T-helper 2 cell treated with Interferon-gamma antibody and Interleukin-4, amounts not matched to agents 5 μg/mL and 100 μg/mL, for 36 hours (primary cell): ENCODE data around the gene SLX4IP.
A peak's percentile ranks its signal among the peaks of the same experiment; 100 is the strongest.

Experiments used
- DNase-seq: peaks from one replicate; pipeline ENCODE4 v3.0.0; 2021; ENCODE audit warnings: low spot score
- H3K27ac Mint-ChIP-seq: one replicate; pipeline ENCODE4 v1.8.0; 2021; ENCODE audit warnings: mild to moderate bottlenecking, mixed read lengths
- H3K27me3 Mint-ChIP-seq: one replicate; pipeline ENCODE4 v1.8.0; 2021; ENCODE audit warnings: low read depth, mixed read lengths
- H3K36me3 Mint-ChIP-seq: one replicate; pipeline ENCODE4 v1.8.0; 2021; ENCODE audit warnings: low read depth, mixed read lengths
- H3K4me1 Mint-ChIP-seq: one replicate; pipeline ENCODE4 v1.8.0; 2021; ENCODE audit warnings: low read depth, mixed read lengths
- H3K4me3 Mint-ChIP-seq: one replicate; pipeline ENCODE4 v1.8.0; 2022; ENCODE audit warnings: mild to moderate bottlenecking, moderate library complexity, mixed read lengths
- H3K9me3 Mint-ChIP-seq: one replicate; pipeline ENCODE4 v1.8.0; 2021; ENCODE audit warnings: mixed read lengths

SLX4IP gene

GRCh38 chr20:10538768-10539167 is 103.7 kb downstream of the SLX4IP start:
- DNase-seq, result no peak
- no peak overlapping the region for H3K27ac Mint-ChIP-seq
- no peaks in the 10 kb centered on the region for H3K9me3 Mint-ChIP-seq
- no peaks in the 10 kb centered on the region for H3K27me3 Mint-ChIP-seq
- peaks cover 12% of the 10 kb centered on the region for H3K4me1 Mint-ChIP-seq
- peaks cover 2% of the 10 kb centered on the region for H3K36me3 Mint-ChIP-seq
- H3K4me3 Mint-ChIP-seq, result no peak overlapping the region

- Mint-ChIP-seq H3K36me3 (no peaks in the 10 kb centered on the region), H3K4me3 (no peak overlapping the region), H3K4me1 (peaks cover 12% of the 10 kb centered on the region), H3K27me3 (no peaks in the 10 kb centered on the region), H3K27ac (no peak overlapping the region), H3K9me3 (no peaks in the 10 kb centered on the region)
- DNase-seq, result no peak
Measured at GRCh38 chr20:10539818-10540553, 104.9 kb downstream of the SLX4IP start.

DNA sequence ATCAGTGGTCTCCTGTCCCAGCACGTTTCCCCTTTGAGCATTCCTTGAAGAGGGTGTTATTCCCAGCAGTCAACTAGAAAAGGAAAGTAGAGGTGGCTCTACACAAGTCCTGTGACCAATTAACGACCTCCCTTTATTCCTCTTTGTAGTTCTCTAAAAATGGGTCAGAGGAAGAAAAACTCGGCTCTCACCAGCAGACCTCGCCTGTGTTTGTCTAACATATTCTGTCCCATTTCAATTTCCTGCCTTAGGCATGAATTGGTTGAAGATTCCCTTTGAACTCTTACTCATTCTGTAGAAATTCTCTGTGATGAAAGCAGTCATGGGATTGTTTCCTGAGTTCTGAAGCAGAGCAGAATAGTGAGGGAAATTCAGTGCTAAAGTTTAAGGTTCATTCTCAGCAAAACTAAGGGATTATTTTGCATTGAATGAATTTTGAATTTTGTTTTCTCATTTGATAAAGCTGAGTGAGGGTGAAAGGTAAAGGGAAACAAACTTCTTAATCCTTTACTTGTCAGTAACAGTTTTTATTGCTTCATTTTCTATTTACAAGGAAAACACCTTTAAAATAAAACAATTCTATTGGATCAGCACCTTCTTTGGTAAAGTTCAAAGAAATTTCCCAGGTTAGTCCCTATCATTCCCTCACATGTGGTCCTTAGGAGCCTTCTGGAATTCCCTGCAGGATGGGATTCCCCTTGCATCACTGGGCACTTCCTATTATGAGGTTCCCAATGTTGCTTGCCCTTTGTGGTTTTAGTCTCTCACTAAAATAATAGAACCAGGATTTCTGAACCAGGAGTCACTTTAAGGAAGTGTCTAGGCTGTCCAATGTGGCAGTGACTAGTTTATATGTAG is 105.8 kb downstream of the SLX4IP start:
- Mint-ChIP-seq H3K27me3 (no peaks in the 10 kb centered on the region), H3K36me3 (no peaks in the 10 kb centered on the region), H3K4me3 (no peak overlapping the region), H3K27ac (no peak overlapping the region), H3K9me3 (no peaks in the 10 kb centered on the region), H3K4me1 (peaks cover 13% of the 10 kb centered on the region)
- DNase-seq, result no peak

GRCh38 chr20:10541668-10542411 is 106.7 kb downstream of the SLX4IP start:
- DNase-seq, result no peak
- H3K4me3 Mint-ChIP-seq, result no peak overlapping the region
- H3K27ac Mint-ChIP-seq, result no peak overlapping the region
- no peaks in the 10 kb centered on the region for H3K36me3 Mint-ChIP-seq
- H3K9me3 Mint-ChIP-seq, result no peaks in the 10 kb centered on the region
- H3K27me3 Mint-ChIP-seq, result no peaks in the 10 kb centered on the region
- H3K4me1 Mint-ChIP-seq, result peaks cover 13% of the 10 kb centered on the region

GRCh38 chr20:10542442-10542841 is 107.3 kb downstream of the SLX4IP start:
- Mint-ChIP-seq H3K4me3 (no peak overlapping the region), H3K36me3 (no peaks in the 10 kb centered on the region), H3K4me1 (peaks cover 13% of the 10 kb centered on the region), H3K27me3 (no peaks in the 10 kb centered on the region), H3K9me3 (no peaks in the 10 kb centered on the region), H3K27ac (no peak overlapping the region)
- no peak for DNase-seq

GRCh38 chr20:10543480-10543879 is 108.4 kb downstream of the SLX4IP start:
- Mint-ChIP-seq H3K4me1 (peaks cover 13% of the 10 kb centered on the region), H3K36me3 (no peaks in the 10 kb centered on the region), H3K27me3 (no peaks in the 10 kb centered on the region), H3K9me3 (no peaks in the 10 kb centered on the region), H3K27ac (no peak overlapping the region), H3K4me3 (no peak overlapping the region)
- no peak for DNase-seq

DNA sequence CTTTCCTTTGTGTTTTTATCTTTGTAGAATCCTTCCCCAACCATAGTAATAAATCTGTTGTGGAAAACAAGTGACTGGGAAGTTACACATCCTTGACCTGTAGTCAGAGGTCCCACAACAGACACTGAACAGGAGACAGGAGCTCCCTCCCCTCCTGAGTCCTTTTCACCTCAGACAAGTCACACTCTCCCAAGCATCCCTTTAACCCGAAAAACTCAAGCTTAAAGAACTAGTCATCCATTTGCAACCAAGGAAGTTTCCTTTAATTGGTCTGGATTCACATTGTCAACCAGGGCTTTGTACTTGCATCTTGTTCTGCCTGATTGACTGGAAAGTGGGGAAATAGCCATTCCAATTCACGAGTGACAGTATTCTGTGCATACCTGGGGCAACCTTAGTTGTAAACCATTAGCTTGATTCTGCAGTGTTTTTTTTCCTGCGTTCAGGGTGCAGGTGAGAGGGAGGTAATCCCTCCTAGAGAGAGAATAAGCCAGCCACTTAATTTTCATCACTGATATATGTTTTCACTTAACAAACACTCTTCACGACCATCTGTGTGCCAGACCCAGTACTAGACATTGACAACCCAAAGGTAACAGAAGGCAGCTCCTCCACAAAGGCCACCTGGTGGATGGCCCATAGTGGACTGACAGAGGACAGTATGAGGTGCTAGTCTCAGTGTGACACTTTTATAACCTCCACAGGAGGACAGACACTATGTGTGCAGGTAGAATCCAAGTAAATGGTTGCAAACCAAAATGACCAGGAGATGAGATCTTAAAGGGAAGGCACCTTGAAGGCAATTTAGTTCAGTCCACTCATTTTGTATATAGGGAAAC is 112.4 kb downstream of the SLX4IP start:
- H3K9me3 Mint-ChIP-seq, result no peaks in the 10 kb centered on the region
- H3K4me3 Mint-ChIP-seq, result no peak overlapping the region
- no peak for DNase-seq
- H3K36me3 Mint-ChIP-seq, result no peaks in the 10 kb centered on the region
- no peak overlapping the region for H3K27ac Mint-ChIP-seq
- H3K4me1 Mint-ChIP-seq, result peaks cover 33% of the 10 kb centered on the region
- no peaks in the 10 kb centered on the region for H3K27me3 Mint-ChIP-seq

- Mint-ChIP-seq H3K27me3 (no peaks in the 10 kb centered on the region), H3K4me1 (peaks cover 34% of the 10 kb centered on the region), H3K27ac (no peak overlapping the region), H3K4me3 (no peak overlapping the region), H3K36me3 (no peaks in the 10 kb centered on the region), H3K9me3 (no peaks in the 10 kb centered on the region)
- no peak for DNase-seq
Measured at GRCh38 chr20:10549511-10549910, 114.4 kb downstream of the SLX4IP start.

DNA sequence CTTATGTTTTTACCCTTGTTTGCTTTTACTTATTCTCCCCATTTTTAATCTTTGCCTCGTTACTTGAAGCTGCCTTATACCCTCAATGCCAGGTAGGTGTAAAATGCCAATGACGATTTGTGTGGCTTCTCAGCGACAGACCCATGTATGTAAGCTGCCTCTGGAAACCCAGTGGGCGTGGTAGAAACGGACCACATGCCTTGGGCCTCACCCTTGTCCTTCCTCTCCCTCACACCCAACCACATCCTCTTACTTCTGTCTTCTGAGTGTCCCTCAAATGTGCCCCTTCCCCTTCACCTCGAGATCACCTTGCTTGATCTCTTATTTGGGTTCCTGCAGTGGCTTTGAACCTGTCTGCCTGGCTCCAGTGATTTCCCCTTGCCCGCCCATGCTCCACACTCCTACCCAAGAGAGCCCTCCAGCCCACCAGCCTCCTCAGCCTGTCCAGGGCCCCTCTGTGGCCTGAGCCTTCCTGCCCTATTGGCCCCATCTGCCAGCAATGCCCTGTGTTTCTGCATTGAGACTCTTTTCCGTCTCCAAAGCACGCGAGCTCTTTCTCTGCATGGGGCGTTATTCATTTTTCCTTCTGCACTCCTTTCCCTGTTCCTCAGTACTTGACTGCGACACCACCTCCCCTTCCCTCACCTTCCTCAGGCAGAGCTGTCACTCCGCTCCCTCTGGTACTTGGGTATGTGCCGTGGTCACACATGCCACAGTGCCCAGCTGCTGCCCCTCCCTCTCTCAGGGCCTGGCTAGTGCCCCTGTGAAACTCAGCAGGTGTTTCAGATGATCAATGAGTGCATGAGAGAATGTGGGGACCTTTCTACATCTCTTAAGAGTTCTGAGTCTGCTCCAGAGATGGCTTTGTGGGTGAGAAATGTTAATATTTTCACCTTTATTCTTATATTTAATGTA is 115.4 kb downstream of the SLX4IP start:
- no peaks in the 10 kb centered on the region for H3K36me3 Mint-ChIP-seq
- H3K27me3 Mint-ChIP-seq, result no peaks in the 10 kb centered on the region
- no peaks in the 10 kb centered on the region for H3K9me3 Mint-ChIP-seq
- peak overlapping the region; percentile 71 for H3K27ac Mint-ChIP-seq
- H3K4me3 Mint-ChIP-seq, result peak overlapping the region; percentile 66
- peaks cover 33% of the 10 kb centered on the region for H3K4me1 Mint-ChIP-seq
- no peak for DNase-seq

DNA sequence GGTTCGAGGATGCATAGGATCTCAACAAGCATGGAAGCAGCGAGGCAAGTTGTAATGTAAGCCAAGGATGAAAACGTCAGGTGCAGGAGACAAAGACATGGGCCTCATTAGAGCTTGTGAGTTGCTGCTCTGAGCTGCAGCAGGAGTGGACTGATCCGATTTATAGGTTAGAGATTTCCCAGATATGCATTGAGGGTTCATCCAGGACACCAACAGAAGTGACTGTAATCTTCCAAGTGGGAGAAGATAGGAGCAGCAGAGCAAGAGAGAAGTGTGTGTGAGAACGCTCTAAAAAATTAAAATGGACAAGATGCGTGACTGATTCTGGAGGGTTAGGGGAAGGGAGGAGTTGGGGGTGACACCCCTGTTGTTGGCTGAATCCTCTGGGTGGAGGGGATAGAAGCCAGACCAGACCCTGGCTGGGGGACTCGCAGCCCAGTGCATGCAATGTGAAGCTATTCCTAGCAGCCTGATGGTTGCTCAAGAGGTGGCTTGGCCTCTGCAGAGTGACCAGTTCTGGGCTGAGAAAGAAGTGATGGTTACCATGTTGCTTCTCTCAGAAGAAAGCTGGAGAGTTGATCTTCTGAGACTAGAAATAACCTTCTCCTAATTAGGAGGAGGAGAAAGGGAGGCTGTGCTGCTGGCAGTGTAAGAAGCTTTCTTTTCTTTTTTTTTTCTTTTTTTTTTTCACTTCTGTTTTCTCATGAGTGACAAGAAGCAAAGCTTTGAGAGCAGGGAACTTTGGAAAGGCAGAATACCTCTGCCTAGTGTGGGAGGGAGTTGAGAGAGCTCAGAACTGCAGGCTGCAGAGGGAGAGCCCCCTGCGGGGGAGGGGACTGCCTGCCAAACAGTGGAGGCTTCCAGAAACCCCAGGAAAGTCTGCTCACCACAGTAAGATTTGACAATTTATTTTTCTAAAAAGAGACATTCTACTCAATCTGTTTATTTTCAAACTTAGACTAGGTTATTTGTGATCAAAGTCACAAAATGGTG is 116.9 kb downstream of the SLX4IP start:
- Mint-ChIP-seq H3K9me3 (no peaks in the 10 kb centered on the region), H3K27ac (no peak overlapping the region)

GRCh38 chr20:10553326-10553984 is 118.3 kb downstream of the SLX4IP start:
- Mint-ChIP-seq H3K4me3 (no peak overlapping the region), H3K36me3 (no peaks in the 10 kb centered on the region), H3K9me3 (no peaks in the 10 kb centered on the region), H3K27ac (no peak overlapping the region), H3K27me3 (no peaks in the 10 kb centered on the region), H3K4me1 (peaks cover 35% of the 10 kb centered on the region)
- DNase-seq, result peak; percentile 29

More for the DNA sequence above, 116.9 kb downstream of the SLX4IP start:
- Mint-ChIP-seq H3K27me3 (no peaks in the 10 kb centered on the region), H3K4me3 (no peak overlapping the region), H3K4me1 (peaks cover 31% of the 10 kb centered on the region), H3K36me3 (no peaks in the 10 kb centered on the region)
- DNase-seq, result peak; percentile 27
